ENCODE measurements around the gene EXOC4.

DNA sequence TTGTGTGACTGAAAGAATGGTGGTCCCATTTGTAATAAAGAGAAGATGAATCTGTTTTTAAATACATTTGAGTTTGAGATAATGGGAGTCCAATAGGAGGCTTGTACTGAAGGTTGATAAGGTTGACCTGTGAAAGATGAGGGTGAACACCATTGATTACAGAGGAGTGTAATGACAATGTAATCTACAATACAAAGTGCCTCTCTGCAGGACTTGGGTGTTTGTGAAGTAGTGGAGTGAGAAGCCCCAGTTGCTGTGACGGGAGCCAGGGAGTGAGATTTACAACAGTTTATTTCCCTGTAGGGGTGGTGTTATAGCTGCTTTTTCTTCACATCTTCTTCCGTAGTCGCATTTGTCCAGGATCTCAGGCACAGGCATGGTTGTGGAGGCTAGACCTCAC lies 189.9 kb downstream of the EXOC4 start:
- TF ChIP-seq EZH2phosphoT487 (IDR thresholded peaks at IDR 0.05; ENCODE audit: insufficient read depth, low read depth) = no peak
- TF ChIP-seq EZH2 (IDR thresholded peaks at IDR 0.05; ENCODE audit: insufficient read depth, poor library complexity, severe bottlenecking) = no peak
